ENCODE measurements around the gene ZCCHC24. TPM values are rescaled to one million over a fixed set of nuclear protein-coding genes. Genes with fewer than 3 reads are reported as not detected.

The ZCCHC24 gene
- total and polyA plus RNA-seq, 2 donors (not counting 3 experiments of a cell fraction or from before 2014, with no cell fraction given), result 5.2 to 8.4 TPM

DNA sequence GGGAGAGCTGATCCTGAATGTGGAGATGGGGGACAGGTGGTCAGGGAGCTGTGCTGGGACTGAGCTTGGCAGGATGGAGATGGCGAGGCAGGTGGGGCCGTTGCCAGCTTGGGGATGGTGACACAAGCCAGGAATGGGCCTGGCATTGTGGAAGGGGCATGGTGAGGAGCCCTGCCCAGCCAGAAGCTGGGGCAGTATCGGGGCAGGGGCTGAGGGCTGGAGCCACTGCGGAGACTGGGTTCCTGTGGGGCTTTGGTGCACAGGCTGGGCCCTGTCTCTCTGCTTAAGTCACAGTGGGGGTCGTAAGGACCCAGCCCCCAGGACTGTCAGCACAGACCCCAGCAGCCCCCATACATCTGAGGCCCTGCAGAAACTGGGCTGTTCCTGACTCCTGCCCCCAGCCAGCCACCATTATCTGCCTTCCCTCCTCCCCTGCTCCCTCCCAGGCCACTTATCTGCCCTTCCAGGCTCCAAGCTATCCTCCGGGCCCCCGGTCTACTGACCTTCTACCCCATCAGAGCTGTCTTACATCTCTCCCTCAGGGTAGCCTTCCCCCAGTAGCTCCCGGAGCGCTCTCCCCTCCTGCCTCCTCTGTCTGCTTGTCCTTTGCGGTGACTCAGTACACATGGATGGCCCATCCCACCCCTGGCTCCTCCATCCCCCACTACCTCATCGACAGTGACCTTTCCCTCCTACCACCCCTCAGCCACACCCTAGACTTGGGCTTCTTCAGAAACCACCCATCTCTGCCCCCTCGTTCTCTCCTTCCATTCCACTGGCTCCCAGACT lies 54.0 kb downstream of the ZCCHC24 start:
- H3K4me1 ChIP-seq (ENCODE audit: control insufficient read depth, extremely low read depth, insufficient read depth, low read length), result no peaks in the 10 kb centered on the region
- H3K4me3 ChIP-seq (replicated peaks in 1 of 3; ENCODE audit: insufficient read depth in 1 of 3, low read depth in 1 of 3, low read length in 3 of 3), result no peak overlapping the region
- H3K9me1 ChIP-seq (replicated peaks; ENCODE audit: control insufficient read depth, extremely low read depth, insufficient read depth, low read length), result no peaks in the 10 kb centered on the region
- H3K9me3 ChIP-seq (replicated peaks; ENCODE audit: control insufficient read depth, insufficient read depth, low read length), result no peaks in the 10 kb centered on the region
- no peak overlapping the region for H2AFZ ChIP-seq (ENCODE audit: low read depth, low read length)
- no TSS peak for BruUV-seq (replicated peaks)
- H3K9ac ChIP-seq (replicated peaks; ENCODE audit: extremely low read depth, insufficient read depth, low read length), result no peak overlapping the region
- intact Hi-C loops (cut with micrococcal nuclease) (no loop called here), dilution Hi-C loops (cut with MboI; ENCODE audit: extremely low pct_ligation_motif_present, low sequenced_read_pairs) (no loop called here)
- ChIA-PET POLR2A (interaction anchor here (0.6 kb wide), 1 partner anchor 1017 kb away, joined by 5 read pairs; the partner anchor contains the start of gene PRXL2A), CTCF (interaction anchor here (1.3 to 2.3 kb wide), 4 partner anchors 17 to 96 kb away, joined by 3 to 16 read pairs (median 6); no protein-coding TSS in a partner anchor)
- FAIRE-seq (no peak), DNase-seq (ENCODE audit: low read depth, low spot score) (no peak)
- TF ChIP-seq GATA2 (IDR thresholded peaks at IDR 0.05; ENCODE audit: insufficient read depth, insufficient read length, low read depth, low read length) (no peak), POLR2AphosphoS5 (IDR thresholded peaks at IDR 0.05; ENCODE audit: insufficient read depth, low read depth, low read length) (no peak), EZH2 (IDR thresholded peaks at IDR 0.05; ENCODE audit: borderline replicate concordance, low read depth, low read length, severe bottlenecking) (no peak), MYC (IDR thresholded peaks at IDR 0.05; ENCODE audit: low read depth, low read length) (no peak), FOS (IDR thresholded peaks at IDR 0.05; ENCODE audit: borderline replicate concordance, insufficient read depth, low read length) (no peak), MAX (IDR thresholded peaks at IDR 0.05; ENCODE audit: insufficient read depth, insufficient read length) (no peak), POLR2A (IDR thresholded peaks at IDR 0.05; ENCODE audit: low read depth, low read length) (no peak)
- no peaks in the 10 kb centered on the region for H3K36me3 ChIP-seq (ENCODE audit: control insufficient read depth in 2 of 2, extremely low read depth in 1 of 2, insufficient read depth in 2 of 2, low read length in 2 of 2)
- H3K4me2 ChIP-seq (ENCODE audit: insufficient read depth, low read length), result no peak overlapping the region
- no peaks in the 10 kb centered on the region for H4K20me1 ChIP-seq (replicated peaks; ENCODE audit: control insufficient read depth, extremely low read depth, insufficient read depth, low read length)
- H3K79me2 ChIP-seq (ENCODE audit: control insufficient read depth, insufficient read depth, low read length), result no peaks in the 10 kb centered on the region
- H3K27me3 ChIP-seq (ENCODE audit: control insufficient read depth in 2 of 2, insufficient read depth in 2 of 2, low read length in 2 of 2), result no peaks in the 10 kb centered on the region
- H3K27ac ChIP-seq (ENCODE audit: insufficient read depth, low read depth, low read length), result no peak overlapping the region

Measured in endothelial cell of umbilical vein (primary cell).